ENCODE measurements around the gene BMPER. TPM values are rescaled to one million over a fixed set of nuclear protein-coding genes. Genes with fewer than 3 reads are reported as not detected.

The BMPER gene
- polyA plus RNA-seq, 1 of the 3 experiments (the other 2 are of a cell fraction), result 20.0 TPM

DNA sequence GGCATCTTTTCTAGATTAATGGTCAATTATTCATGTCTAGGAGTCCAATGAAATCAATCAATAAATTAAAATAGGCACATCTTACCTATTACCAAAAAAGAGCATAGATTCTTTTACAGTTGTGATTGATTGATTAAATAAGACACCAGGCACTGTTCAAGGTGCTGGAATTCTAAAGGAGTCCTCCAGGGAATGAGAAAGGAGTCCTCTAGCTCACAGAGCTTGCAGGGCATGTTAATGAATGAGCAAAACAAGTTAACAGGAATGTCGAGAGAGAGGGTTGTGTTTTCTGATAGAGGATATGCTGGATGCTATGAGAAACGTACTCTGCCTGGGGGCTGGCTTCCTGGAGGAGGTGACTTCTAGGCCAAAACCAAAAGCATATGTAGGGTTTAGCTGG lies 191.4 kb downstream of the BMPER start:
- 73% methylated on average over 2 of the region's 2 CpGs for WGBS (ENCODE audit: low lambda C conversion rate)
- TF ChIP-seq EP300 (IDR thresholded peaks at IDR 0.05; ENCODE audit: borderline replicate concordance in 1 of 2, low read depth in 1 of 2, low read length in 1 of 2) (no peak), TAF1 (IDR thresholded peaks at IDR 0.05; ENCODE audit: borderline replicate concordance, low read depth, low read length) (no peak), MEF2A (IDR thresholded peaks at IDR 0.05; ENCODE audit: borderline replicate concordance, low read depth) (no peak), POLR2AphosphoS5 (IDR thresholded peaks at IDR 0.05; ENCODE audit: low read depth, low read length) (no peak), MXI1 (IDR thresholded peaks at IDR 0.05; ENCODE audit: low read depth, low read length) (no peak)
- TF ChIP-seq, protein P1, sequence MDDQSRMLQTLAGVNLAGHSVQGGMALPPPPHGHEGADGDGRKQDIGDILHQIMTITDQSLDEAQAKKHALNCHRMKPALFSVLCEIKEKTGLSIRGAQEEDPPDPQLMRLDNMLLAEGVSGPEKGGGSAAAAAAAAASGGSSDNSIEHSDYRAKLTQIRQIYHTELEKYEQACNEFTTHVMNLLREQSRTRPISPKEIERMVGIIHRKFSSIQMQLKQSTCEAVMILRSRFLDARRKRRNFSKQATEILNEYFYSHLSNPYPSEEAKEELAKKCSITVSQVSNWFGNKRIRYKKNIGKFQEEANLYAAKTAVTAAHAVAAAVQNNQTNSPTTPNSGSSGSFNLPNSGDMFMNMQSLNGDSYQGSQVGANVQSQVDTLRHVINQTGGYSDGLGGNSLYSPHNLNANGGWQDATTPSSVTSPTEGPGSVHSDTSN (IDR thresholded peaks at IDR 0.05), result peak; percentile 48
- TF ChIP-seq, protein P2, sequence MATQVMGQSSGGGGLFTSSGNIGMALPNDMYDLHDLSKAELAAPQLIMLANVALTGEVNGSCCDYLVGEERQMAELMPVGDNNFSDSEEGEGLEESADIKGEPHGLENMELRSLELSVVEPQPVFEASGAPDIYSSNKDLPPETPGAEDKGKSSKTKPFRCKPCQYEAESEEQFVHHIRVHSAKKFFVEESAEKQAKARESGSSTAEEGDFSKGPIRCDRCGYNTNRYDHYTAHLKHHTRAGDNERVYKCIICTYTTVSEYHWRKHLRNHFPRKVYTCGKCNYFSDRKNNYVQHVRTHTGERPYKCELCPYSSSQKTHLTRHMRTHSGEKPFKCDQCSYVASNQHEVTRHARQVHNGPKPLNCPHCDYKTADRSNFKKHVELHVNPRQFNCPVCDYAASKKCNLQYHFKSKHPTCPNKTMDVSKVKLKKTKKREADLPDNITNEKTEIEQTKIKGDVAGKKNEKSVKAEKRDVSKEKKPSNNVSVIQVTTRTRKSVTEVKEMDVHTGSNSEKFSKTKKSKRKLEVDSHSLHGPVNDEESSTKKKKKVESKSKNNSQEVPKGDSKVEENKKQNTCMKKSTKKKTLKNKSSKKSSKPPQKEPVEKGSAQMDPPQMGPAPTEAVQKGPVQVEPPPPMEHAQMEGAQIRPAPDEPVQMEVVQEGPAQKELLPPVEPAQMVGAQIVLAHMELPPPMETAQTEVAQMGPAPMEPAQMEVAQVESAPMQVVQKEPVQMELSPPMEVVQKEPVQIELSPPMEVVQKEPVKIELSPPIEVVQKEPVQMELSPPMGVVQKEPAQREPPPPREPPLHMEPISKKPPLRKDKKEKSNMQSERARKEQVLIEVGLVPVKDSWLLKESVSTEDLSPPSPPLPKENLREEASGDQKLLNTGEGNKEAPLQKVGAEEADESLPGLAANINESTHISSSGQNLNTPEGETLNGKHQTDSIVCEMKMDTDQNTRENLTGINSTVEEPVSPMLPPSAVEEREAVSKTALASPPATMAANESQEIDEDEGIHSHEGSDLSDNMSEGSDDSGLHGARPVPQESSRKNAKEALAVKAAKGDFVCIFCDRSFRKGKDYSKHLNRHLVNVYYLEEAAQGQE (IDR thresholded peaks at IDR 0.05; ENCODE audit: low read depth, low read length), result peak; percentile 88
- Histone ChIP-seq H3K9me2 (no peaks in the 10 kb centered on the region), H3K36me3 (replicated peaks in 1 of 2; ENCODE audit: control insufficient read depth in 1 of 2, insufficient read depth in 2 of 2, low read length in 1 of 2) (no peaks in the 10 kb centered on the region), H3K27me3 (ENCODE audit: insufficient read depth) (no peaks in the 10 kb centered on the region), H3K4me3 (ENCODE audit: low read depth in 2 of 2, low read length in 1 of 2) (no peak overlapping the region), H2AFZ (ENCODE audit: low read depth) (no peak overlapping the region), H3K4me1 (ENCODE audit: control insufficient read depth in 1 of 2, insufficient read depth in 2 of 2, low read depth in 1 of 2, low read length in 1 of 2) (no peaks in the 10 kb centered on the region; a peak in 3 of 4 replicates), H3F3A (replicated peaks; ENCODE audit: insufficient read depth) (no peaks in the 10 kb centered on the region), H3K9me3 (no peaks in the 10 kb centered on the region), H3K79me2 (ENCODE audit: insufficient read depth) (no peaks in the 10 kb centered on the region), H3K9ac (no peak overlapping the region), H3K4me2 (no peak overlapping the region), H4K20me1 (ENCODE audit: insufficient read depth) (no peaks in the 10 kb centered on the region), H3K27ac (ENCODE audit: low read depth in 2 of 2, low read length in 1 of 2) (0 out of 4 replicates have a peak overlapping the region, but pooled peaks of 1 of the 2 experiments have one; percentile 35)
- CTCF ChIA-PET, result interaction anchor here (0.9 to 1.0 kb wide), 2 partner anchors 9 to 38 kb away, joined by 3 to 4 read pairs; no protein-coding TSS in a partner anchor
- no peak for DNase-seq
- POLR2A ChIA-PET, result no interaction called here

DNA sequence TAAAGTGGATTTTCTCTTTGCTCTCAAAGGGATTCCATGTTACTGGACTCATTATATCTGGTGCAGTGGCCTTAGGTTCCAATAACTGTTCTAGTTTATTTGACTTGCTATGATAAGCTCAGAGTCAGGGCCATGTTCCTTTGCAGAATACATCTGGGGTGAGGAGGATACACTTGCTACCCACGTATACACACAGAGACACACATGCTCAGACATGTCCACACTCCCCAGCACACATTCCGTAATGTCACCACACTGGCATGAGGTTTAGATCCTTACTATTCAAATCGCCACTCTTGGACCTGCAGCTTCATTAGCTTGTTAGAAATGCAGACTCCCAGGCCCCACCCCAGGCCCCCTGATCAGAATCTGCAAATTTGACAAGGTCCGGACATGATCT lies 195.3 kb downstream of the BMPER start:
- no peak overlapping the region for H3K4me3 ChIP-seq (ENCODE audit: low read depth in 2 of 2, low read length in 1 of 2)
- H3K9ac ChIP-seq, result no peak overlapping the region
- no peaks in the 10 kb centered on the region for H4K20me1 ChIP-seq (ENCODE audit: insufficient read depth)
- H3K9me2 ChIP-seq, result no peaks in the 10 kb centered on the region
- DNase-seq, result no peak
- H3K4me2 ChIP-seq, result no peak overlapping the region
- H3K27me3 ChIP-seq (ENCODE audit: insufficient read depth), result no peaks in the 10 kb centered on the region
- 58% methylated on average over 4 of the region's 4 CpGs for WGBS (ENCODE audit: low lambda C conversion rate)
- H2AFZ ChIP-seq (ENCODE audit: low read depth), result no peak overlapping the region
- no peaks in the 10 kb centered on the region for H3F3A ChIP-seq (replicated peaks; ENCODE audit: insufficient read depth)
- no peak overlapping the region for H3K27ac ChIP-seq (ENCODE audit: low read depth in 2 of 2, low read length in 1 of 2)
- H3K36me3 ChIP-seq (replicated peaks in 1 of 2; ENCODE audit: control insufficient read depth in 1 of 2, insufficient read depth in 2 of 2, low read length in 1 of 2), result no peaks in the 10 kb centered on the region
- ChIA-PET POLR2A (no interaction called here), CTCF (no interaction called here)
- no peaks in the 10 kb centered on the region; a peak in 3 of 4 replicates for H3K4me1 ChIP-seq (ENCODE audit: control insufficient read depth in 1 of 2, insufficient read depth in 2 of 2, low read depth in 1 of 2, low read length in 1 of 2)
- H3K9me3 ChIP-seq, result no peaks in the 10 kb centered on the region
- H3K79me2 ChIP-seq (ENCODE audit: insufficient read depth), result no peaks in the 10 kb centered on the region
- TF ChIP-seq, protein P3, sequence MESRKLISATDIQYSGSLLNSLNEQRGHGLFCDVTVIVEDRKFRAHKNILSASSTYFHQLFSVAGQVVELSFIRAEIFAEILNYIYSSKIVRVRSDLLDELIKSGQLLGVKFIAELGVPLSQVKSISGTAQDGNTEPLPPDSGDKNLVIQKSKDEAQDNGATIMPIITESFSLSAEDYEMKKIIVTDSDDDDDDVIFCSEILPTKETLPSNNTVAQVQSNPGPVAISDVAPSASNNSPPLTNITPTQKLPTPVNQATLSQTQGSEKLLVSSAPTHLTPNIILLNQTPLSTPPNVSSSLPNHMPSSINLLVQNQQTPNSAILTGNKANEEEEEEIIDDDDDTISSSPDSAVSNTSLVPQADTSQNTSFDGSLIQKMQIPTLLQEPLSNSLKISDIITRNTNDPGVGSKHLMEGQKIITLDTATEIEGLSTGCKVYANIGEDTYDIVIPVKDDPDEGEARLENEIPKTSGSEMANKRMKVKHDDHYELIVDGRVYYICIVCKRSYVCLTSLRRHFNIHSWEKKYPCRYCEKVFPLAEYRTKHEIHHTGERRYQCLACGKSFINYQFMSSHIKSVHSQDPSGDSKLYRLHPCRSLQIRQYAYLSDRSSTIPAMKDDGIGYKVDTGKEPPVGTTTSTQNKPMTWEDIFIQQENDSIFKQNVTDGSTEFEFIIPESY (IDR thresholded peaks at IDR 0.05; ENCODE audit: borderline replicate concordance, low read depth), result no peak
- TF ChIP-seq, protein P4, sequence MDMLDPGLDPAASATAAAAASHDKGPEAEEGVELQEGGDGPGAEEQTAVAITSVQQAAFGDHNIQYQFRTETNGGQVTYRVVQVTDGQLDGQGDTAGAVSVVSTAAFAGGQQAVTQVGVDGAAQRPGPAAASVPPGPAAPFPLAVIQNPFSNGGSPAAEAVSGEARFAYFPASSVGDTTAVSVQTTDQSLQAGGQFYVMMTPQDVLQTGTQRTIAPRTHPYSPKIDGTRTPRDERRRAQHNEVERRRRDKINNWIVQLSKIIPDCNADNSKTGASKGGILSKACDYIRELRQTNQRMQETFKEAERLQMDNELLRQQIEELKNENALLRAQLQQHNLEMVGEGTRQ (IDR thresholded peaks at IDR 0.05; ENCODE audit: borderline replicate concordance, low read depth, low read length), result no peak
- no peak for TF ChIP-seq CHD2 (IDR thresholded peaks at IDR 0.05; ENCODE audit: low read length, partially characterized antibody)
- no peak for TF ChIP-seq NFIC (IDR thresholded peaks at IDR 0.05; ENCODE audit: borderline replicate concordance)
- no peak for TF ChIP-seq RAD21 (IDR thresholded peaks at IDR 0.05; ENCODE audit: low read length)
- TF ChIP-seq TEAD4 (IDR thresholded peaks at IDR 0.05; ENCODE audit: borderline replicate concordance, insufficient read depth), result no peak
- TF ChIP-seq, protein P5, sequence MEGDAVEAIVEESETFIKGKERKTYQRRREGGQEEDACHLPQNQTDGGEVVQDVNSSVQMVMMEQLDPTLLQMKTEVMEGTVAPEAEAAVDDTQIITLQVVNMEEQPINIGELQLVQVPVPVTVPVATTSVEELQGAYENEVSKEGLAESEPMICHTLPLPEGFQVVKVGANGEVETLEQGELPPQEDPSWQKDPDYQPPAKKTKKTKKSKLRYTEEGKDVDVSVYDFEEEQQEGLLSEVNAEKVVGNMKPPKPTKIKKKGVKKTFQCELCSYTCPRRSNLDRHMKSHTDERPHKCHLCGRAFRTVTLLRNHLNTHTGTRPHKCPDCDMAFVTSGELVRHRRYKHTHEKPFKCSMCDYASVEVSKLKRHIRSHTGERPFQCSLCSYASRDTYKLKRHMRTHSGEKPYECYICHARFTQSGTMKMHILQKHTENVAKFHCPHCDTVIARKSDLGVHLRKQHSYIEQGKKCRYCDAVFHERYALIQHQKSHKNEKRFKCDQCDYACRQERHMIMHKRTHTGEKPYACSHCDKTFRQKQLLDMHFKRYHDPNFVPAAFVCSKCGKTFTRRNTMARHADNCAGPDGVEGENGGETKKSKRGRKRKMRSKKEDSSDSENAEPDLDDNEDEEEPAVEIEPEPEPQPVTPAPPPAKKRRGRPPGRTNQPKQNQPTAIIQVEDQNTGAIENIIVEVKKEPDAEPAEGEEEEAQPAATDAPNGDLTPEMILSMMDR (IDR thresholded peaks at IDR 0.05), result no peak
- no peak for TF ChIP-seq EP300 (IDR thresholded peaks at IDR 0.05; ENCODE audit: borderline replicate concordance in 1 of 2, low read depth in 1 of 2, low read length in 1 of 2)
- TF ChIP-seq GATA2 (CRISPR knock-in tag; IDR thresholded peaks at IDR 0.05), result no peak
- TF ChIP-seq YY1 (IDR thresholded peaks at IDR 0.05; ENCODE audit: low read depth), result no peak
- no peak for TF ChIP-seq TAF1 (IDR thresholded peaks at IDR 0.05; ENCODE audit: borderline replicate concordance, low read depth, low read length)
- TF ChIP-seq TCF12 (IDR thresholded peaks at IDR 0.05), result no peak
- no peak for TF ChIP-seq SIN3A (IDR thresholded peaks at IDR 0.05; ENCODE audit: borderline replicate concordance, low read depth, low read length)
- no peak for TF ChIP-seq MEF2A (IDR thresholded peaks at IDR 0.05; ENCODE audit: borderline replicate concordance, low read depth)
